HS-27A (cell line): ENCODE data around the gene SLIT1.

Source experiments
- DNase-seq: peaks from one replicate; pipeline ENCODE4 v3.0.0-alpha.2; 2012; ENCODE audit warnings: low read depth, missing footprints

The SLIT1 gene

DNA sequence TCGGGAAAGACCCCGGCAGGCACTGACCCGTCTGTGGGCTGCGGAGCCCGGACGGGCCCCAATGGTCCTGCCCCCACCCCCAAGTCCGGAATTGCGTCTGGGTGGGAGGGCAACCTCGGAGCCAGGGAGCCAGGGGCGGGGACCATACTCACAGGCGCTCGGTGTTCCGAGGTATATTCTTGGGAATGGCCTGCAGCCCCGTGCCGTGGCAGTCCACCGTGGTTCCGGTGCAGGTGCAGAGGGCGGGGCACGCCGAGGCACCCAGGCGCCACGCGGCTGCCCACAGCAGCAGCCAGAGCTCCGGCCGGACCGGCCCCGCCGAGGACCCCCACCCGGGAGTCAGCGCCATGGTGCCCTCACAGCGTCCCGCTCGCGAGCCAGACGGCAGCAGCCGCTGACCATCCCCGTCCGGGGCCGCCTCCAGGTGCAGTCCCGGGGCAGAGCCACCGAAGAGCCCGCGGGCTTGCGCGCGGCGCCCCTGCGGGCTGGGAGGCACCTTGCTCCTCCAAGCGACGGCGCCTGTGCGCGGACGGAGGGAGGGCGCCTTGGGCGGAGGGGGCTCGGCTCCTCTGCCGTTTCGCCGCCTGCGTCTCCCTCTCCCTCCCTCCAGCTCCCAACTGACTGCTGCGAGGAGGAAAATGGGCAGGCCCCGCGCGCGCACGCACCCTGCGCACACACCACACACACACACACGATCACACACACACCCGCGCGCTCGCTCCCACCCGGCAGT, at the start of gene SLIT1:
Gene SLIT1, minus strand, starts transcription at position 634 of the 733 bp plus-strand sequence. Its CDS starts 285 bp downstream, at position 349.
- DNase-seq, result no peak

DNA sequence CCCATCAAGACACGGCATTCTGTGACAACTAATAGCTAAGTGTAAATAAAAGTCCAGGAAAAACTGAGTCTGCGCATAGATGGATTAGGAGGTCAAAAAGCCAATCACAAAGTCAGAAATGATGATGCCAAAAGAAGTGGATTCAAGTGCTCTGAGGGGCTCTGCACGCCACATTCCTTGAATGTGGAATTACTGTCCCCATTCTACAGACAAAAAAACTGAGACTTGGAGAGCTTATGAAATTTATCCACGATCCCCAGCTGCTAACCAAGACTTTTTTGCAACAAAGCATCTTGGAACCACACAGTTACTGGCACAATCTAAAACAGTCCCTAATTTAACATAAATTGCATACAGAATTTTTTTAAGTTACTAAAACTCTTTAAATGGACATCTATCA, 49.6 kb upstream of the SLIT1 start:
- no peak for DNase-seq

DNA sequence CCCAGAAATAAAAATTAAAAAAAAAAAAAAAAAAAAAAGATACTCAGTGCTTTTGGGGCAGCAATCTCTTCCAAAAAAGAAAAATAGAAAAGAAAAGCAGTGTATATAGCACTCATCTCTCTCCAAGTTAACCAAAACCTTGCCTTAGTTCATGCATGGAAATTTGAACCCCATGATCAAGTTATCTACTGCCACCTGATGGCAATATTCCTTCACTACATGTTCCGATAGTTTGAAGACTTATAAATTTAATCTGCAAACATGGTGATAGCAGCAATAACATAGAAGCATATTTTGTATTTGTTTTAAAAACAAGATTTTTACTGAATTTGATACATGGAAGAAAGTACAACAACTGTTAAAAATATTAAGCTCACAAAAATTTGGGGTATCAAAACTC, 48.6 kb upstream of the SLIT1 start:
- no peak for DNase-seq

DNA sequence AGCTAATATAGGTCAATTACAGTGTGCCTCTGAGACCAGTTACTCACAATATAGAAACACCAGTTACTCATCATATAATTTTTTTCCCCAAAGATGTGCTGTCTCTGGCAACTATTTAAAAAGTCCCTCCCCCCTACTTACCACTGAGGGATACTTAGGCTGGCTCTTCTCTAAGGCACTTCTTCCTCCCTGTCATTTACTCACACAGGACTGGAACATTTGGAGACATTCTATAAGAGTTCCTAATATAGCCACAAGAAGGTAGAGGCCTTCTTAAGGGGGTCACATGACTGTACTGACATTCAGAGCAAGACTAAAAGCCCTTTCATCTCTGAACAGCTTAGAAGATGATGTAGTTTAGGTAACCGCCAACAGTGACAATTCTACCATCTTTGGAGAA, 44.4 kb upstream of the SLIT1 start:
- no peak for DNase-seq

DNA sequence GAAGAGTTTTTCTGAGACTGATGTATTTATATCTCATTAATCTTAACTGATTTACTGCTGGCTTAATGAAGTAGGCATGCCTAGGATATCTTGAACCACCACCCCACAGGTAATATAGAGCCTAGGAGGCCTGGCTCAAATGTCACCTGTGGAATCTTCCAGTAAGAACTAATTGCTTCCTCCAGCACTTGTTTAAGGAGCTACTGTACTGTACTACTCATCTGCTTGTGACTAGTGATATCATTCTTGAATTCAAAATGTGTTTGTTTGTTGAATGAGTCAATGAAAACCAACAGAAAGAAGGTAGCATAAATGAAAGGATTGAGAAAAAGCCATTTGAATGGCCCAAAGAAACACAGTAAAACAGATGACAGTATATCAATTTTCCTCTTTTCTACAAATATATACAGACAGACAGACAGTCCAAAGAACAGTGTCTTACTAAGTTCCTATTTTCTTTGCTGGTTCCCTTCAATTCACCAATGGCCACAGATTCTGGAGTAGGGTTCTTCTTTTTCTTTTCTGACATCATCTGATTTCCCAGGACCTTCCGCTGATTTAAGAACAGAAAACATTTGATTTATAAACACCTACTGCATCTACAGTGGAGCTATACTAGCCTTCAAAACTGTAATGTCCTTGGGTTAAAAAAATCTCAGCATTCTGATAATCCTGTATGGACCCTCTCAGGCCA, 43.7 kb upstream of the SLIT1 start:
- no peak for DNase-seq

DNA sequence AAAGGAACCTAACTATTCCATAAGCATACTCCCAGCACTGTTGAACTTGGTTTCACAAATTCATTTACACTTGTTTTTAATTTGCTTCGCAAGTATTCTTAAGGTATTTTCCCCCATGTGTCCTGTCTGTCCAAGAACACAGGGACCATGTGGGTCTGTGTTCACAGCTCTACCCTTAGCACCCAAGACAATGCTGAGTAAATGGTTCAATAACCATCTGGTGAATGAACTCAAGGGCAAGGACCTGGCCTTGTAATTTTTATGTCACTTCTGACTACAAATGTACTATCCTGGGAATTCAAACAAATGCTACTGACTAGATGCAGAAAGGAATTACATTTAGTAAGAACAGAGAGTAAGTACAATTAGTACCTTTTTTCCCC, 43.0 kb upstream of the SLIT1 start:
- DNase-seq, result no peak

DNA sequence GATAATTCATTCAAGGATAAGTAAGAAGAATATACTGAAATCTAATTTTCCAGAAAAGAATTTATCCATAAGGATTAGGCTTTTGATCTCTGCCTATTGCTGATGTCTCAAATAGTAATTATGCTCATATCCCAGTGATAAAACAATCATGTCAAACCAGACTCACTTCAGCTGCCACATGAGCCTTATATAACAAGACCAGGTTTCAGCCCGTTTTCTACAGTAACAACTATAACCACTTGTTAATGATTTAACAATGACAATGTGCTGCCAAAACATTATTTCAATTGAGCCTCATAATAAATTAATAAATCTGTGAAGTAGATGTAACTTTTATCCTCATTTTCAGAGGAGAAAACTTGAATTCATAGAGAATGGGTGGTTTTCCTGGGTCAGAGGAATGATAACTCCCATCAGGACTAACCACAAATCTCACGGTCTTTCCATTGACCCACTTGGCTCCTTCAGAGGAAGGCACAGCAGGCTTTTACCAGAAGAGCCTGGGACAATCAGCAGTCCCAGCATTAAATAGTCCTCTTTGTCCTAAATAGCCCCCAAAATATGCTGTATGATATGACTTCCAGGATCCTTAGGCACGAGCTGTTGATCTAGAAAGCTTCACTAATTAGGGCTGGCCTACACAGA, 42.5 kb upstream of the SLIT1 start:
- no peak for DNase-seq

- DNase-seq, result no peak
Observed at GRCh38 chr10:97226398-97226797, 40.6 kb upstream of the SLIT1 start.

- DNase-seq, result no peak
Observed at GRCh38 chr10:97224483-97225435, 39.0 kb upstream of the SLIT1 start.

DNA sequence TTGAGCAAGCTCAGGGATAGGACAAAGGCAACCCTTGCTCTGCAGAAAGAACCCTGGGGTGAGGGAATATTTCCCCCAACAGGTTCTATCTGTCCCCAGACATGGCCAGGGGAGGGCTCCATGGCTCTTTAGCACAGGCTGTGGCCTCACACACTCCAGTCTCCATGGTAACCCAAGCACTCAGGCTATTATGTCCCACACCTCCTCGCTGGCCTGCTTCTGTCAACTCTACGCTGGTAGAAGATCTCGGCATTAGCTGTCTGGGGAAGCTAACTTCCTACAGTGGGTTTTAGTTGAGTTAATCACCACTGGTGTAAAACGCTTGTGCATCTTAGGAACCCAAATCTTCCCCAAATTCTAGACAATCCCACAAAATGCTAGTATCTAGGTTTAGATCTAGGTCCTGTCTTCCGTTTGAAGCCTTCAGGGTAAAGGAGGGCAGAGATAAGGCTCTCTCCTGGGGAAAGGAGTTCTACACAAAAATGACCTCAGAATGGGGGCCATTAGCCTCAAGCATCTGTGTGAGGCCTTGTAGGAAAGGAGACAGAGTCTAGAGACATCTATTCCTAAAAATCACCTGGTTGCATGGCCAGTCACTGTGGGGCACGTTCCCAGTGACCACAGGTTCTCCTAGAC, 36.7 kb upstream of the SLIT1 start:
- no peak for DNase-seq

DNA sequence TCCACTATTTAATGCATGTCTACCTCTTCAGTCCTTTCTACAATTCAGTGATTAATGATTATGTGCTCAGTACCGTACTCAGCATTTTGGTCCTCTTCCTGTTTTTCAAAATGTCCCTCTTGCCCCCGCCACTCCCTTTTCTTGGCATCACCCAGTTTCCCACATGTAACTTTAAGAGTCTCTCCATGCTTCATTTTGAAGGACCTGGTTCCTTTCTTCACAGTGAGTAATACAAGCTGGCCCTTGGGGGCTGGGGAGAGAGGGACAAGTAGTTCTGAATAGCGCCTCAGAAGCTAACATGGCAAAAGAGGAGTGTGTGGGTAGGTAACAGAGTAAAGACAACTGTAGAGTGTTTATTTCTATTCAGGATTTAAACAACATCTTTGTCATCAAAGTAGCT, 34.6 kb upstream of the SLIT1 start:
- no peak for DNase-seq

DNA sequence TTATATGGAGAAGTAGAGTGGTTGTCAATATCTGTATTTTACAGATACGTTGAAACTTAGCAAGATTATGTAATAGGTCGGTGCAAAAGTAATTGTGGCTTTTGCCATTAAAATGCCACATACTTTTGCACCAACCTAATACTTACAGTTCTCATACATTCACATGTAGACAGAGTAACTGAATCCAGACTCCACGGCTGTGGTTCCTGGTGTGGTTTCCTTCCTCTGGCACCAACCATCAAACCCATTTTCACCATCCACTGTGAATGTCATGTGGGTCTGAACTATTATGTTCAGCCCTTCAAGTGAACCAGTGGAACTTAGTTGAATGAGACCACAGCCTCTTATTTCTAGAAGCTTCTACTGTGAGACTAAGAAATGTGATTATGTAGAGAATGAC, 31.5 kb upstream of the SLIT1 start:
- DNase-seq, result no peak

- DNase-seq, result no peak
Observed at GRCh38 chr10:97215619-97216260, 30.0 kb upstream of the SLIT1 start.

DNA sequence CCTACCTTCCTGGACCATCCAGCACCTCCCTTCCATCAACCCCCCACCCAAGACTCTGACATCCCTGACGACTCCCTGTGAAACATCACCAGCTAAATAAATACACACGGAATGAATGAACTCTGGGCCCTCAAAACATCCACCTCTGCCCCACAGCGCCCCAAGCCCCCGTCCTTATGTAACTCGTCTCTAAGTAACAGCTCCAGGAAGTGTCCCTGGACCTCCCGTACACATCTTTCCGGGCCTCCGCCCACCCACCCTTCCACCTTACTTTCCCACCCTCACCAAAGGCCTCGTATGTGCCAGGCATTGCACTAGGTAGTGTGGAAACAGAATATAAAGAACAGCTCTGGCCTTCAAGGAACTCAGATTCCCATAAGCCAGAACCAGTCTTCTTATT, 27.7 kb upstream of the SLIT1 start:
- no peak for DNase-seq

DNA sequence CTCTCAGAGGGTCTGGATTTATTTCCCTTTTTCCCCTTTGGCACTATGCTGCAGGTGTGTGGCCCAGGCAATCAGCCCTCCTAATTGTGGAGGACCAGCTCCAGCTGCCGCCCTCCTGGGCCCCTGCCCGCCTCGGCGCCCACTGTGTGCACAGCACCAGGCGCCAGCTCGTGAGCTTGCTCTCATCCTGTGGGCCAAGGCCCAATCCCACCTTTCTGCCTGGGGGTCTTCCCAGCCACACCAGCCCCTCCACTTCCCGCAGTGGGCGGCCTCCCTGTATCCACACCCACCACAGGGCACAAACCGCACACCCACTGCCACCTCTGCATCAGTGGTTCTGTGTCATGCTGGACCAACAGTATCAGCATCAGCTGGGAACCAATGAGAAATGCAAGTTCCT, 25.5 kb upstream of the SLIT1 start:
- DNase-seq, result no peak

DNA sequence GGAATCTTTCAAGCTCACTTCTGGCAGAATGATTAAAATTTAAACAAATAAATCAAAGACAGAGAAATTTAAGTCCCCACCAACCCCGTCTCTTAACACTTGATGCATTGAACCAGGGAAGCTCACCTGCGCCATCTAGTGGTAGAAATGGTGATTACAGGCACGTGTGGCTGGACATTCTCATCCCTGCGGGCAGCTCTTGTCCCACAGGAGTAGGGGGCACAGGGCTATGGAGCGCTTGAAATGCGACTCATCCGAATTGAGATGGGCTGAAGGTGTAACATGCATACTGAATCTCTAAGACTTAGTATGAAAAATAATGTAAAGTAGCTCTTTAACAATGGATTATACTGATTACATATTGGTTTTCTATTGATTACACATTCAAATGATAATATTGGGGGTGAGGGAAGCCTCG, 24.8 kb upstream of the SLIT1 start:
- DNase-seq, result no peak

DNA sequence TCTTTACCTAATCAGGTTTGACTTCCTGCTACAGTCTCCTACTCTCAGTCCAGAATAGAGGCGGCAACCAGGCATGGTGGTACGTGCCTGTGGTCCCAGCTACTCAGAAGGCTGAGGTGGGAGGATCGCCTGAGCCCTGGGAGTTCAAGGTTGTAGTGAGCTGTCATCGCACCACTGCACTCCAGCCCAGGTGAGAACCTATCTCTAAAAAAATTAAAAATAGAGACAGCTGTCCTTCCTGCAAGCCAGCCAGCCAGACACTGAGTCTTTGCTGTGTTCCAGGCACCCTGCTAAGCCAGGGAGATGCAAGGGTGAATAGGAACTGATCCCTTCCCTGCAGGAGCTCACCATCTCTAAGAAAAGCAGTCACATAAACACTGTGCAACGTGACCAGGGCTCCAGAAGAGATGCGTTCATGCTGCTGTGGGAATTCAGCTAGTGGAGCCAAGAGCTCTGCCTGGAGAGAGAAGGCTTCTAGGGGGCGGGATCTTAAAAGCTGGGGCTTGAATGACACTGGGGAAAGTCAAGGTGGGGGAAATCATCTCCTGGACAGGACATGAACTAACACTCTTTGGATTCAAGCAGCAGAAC, 22.1 kb upstream of the SLIT1 start:
- no peak for DNase-seq

DNA sequence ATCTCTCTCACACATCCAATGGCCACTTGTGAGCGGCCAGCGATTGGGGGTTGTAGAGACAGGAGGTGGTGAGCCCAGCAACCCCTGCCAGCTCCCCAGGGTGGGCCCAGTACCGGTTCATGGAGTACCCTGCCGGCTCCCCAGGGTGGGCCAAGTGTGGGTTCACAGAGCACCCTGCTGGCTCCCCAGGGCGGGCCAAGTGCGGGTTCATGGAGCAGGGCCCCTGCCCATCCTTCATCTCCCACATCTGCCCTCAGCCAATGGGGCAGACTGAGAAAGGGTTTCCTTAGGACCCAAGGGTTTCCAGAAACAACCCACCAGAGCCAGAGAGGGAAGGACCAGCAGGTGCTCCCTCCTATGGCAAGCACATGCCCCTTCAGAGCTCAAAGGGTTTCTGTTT, 21.4 kb upstream of the SLIT1 start:
- DNase-seq, result no peak

- DNase-seq, result no peak
Observed at GRCh38 chr10:97204826-97205679, 19.3 kb upstream of the SLIT1 start.

GRCh38 chr10:97203220-97203619, 17.5 kb upstream of the SLIT1 start:
- DNase-seq, result no peak
